Measurements from ENCODE around the gene ABCA9.
"Not testable (repeated sequence)": the region's sequence is repeated elsewhere in the genome, so short reads cannot be mapped to it uniquely, and the experiment has no call there.

The ABCA9 gene

GRCh38 chr17:69078864-69079263 is 18.1 kb upstream of the ABCA9 start:
- Mint-ChIP-seq H3K4me1 (ENCODE audit: low read depth in 2 of 2) (no peaks in the 10 kb centered on the region), H3K36me3 (ENCODE audit: insufficient read depth) (no peaks in the 10 kb centered on the region), H3K4me3 (no peak overlapping the region), H3K9me3 (no peaks in the 10 kb centered on the region), H3K27ac (no peak overlapping the region), H3K27me3 (peaks cover 5 to 14% of the 10 kb centered on the region in 2 donors)
- DNase-seq = no peak
- ATAC-seq (replicated peaks) = no peak

GRCh38 chr17:69075823-69076222 is 15.1 kb upstream of the ABCA9 start:
- Mint-ChIP-seq H3K27ac (no peak overlapping the region), H3K27me3 (peaks cover 5 to 14% of the 10 kb centered on the region in 2 donors), H3K36me3 (ENCODE audit: insufficient read depth) (no peaks in the 10 kb centered on the region), H3K9me3 (peaks cover 5 to 23% of the 10 kb centered on the region in 2 donors), H3K4me1 (ENCODE audit: low read depth in 2 of 2) (peaks cover under 1 to 8% of the 10 kb centered on the region in 2 donors), H3K4me3 (no peak overlapping the region)
- no peak for DNase-seq
- no peak for ATAC-seq (replicated peaks)

GRCh38 chr17:69073392-69073791 is 12.7 kb upstream of the ABCA9 start:
- not testable (repeated sequence) for H3K36me3 Mint-ChIP-seq (ENCODE audit: insufficient read depth); H3K27ac Mint-ChIP-seq; DNase-seq; H3K4me1 Mint-ChIP-seq (ENCODE audit: low read depth in 2 of 2); ATAC-seq (replicated peaks); H3K4me3 Mint-ChIP-seq; H3K27me3 Mint-ChIP-seq
- H3K9me3 Mint-ChIP-seq = peaks cover 5 to 23% of the 10 kb centered on the region in 2 donors

GRCh38 chr17:69072803-69073256 is 12.1 kb upstream of the ABCA9 start:
- not testable (repeated sequence) for H3K27ac Mint-ChIP-seq; H3K4me3 Mint-ChIP-seq; ATAC-seq (replicated peaks); H3K27me3 Mint-ChIP-seq; DNase-seq; H3K4me1 Mint-ChIP-seq (ENCODE audit: low read depth in 2 of 2); H3K36me3 Mint-ChIP-seq (ENCODE audit: insufficient read depth)
- H3K9me3 Mint-ChIP-seq = peaks cover 5 to 23% of the 10 kb centered on the region in 2 donors

- Mint-ChIP-seq H3K4me3 (peak overlapping the region in 1 of 2 donors; percentile 61), H3K9me3 (peaks cover 5 to 23% of the 10 kb centered on the region in 2 donors), H3K27ac (peak overlapping the region; percentile 78 to 85)
- H3K27me3 Mint-ChIP-seq; ATAC-seq (replicated peaks); H3K4me1 Mint-ChIP-seq (ENCODE audit: low read depth in 2 of 2); H3K36me3 Mint-ChIP-seq (ENCODE audit: insufficient read depth); DNase-seq: not testable (repeated sequence)
These were observed 10.5 kb upstream of the ABCA9 start for GRCh38 chr17:69071233-69071586.

GRCh38 chr17:69070378-69071232 is 9.9 kb upstream of the ABCA9 start:
- Mint-ChIP-seq H3K27me3 (peaks cover 10 to 11% of the 10 kb centered on the region in 2 donors), H3K27ac (peak overlapping the region; percentile 78 to 85), H3K4me3 (peak overlapping the region; percentile 51 to 61), H3K9me3 (peaks cover 5 to 23% of the 10 kb centered on the region in 2 donors)
- DNase-seq; H3K36me3 Mint-ChIP-seq (ENCODE audit: insufficient read depth); H3K4me1 Mint-ChIP-seq (ENCODE audit: low read depth in 2 of 2); ATAC-seq (replicated peaks): not testable (repeated sequence)

GRCh38 chr17:69069226-69069750 is 8.6 kb upstream of the ABCA9 start:
- ATAC-seq (replicated peaks) (no peak), DNase-seq (no peak)
- Mint-ChIP-seq H3K27ac (no peak overlapping the region), H3K9me3 (peaks cover 5 to 23% of the 10 kb centered on the region in 2 donors), H3K36me3 (ENCODE audit: insufficient read depth) (peaks cover 2% of the 10 kb centered on the region), H3K4me1 (ENCODE audit: low read depth in 2 of 2) (peaks cover 3 to 10% of the 10 kb centered on the region in 2 donors), H3K27me3 (peaks cover 14 to 20% of the 10 kb centered on the region in 2 donors), H3K4me3 (no peak overlapping the region)

GRCh38 chr17:69067274-69068047 is 6.7 kb upstream of the ABCA9 start:
- no peak overlapping the region for H3K27ac Mint-ChIP-seq
- peaks cover 0 to 10% of the 10 kb centered on the region in 2 donors for H3K9me3 Mint-ChIP-seq
- peaks cover 14 to 27% of the 10 kb centered on the region in 2 donors for H3K27me3 Mint-ChIP-seq
- H3K36me3 Mint-ChIP-seq (ENCODE audit: insufficient read depth) = peaks cover 2% of the 10 kb centered on the region
- no peak for ATAC-seq (replicated peaks)
- no peak overlapping the region for H3K4me3 Mint-ChIP-seq
- peaks cover 3 to 10% of the 10 kb centered on the region in 2 donors for H3K4me1 Mint-ChIP-seq (ENCODE audit: low read depth in 2 of 2)
- DNase-seq = no peak

- Mint-ChIP-seq H3K36me3 (ENCODE audit: insufficient read depth) (peaks cover 2% of the 10 kb centered on the region), H3K27ac (peak overlapping the region; percentile 9 to 38)
These were observed 5.8 kb upstream of the ABCA9 start for GRCh38 chr17:69066482-69066881.

GRCh38 chr17:69065113-69065512 is 4.4 kb upstream of the ABCA9 start:
- ATAC-seq (replicated peaks) (no peak), DNase-seq (no peak)
- no peak overlapping the region for H3K27ac Mint-ChIP-seq
- peaks cover 14 to 27% of the 10 kb centered on the region in 2 donors for H3K27me3 Mint-ChIP-seq
- no peaks in the 10 kb centered on the region for H3K9me3 Mint-ChIP-seq
- no peaks in the 10 kb centered on the region for H3K4me1 Mint-ChIP-seq (ENCODE audit: low read depth in 2 of 2)
- peaks cover 2% of the 10 kb centered on the region for H3K36me3 Mint-ChIP-seq (ENCODE audit: insufficient read depth)
- H3K4me3 Mint-ChIP-seq = no peak overlapping the region

More at GRCh38 chr17:69066482-69066881, 5.8 kb upstream of the ABCA9 start:
- no peak for DNase-seq
- peaks cover 3 to 7% of the 10 kb centered on the region in 2 donors for H3K4me1 Mint-ChIP-seq (ENCODE audit: low read depth in 2 of 2)
- peaks cover 0 to 2% of the 10 kb centered on the region in 2 donors for H3K9me3 Mint-ChIP-seq
- no peak for ATAC-seq (replicated peaks)
- H3K27me3 Mint-ChIP-seq = peaks cover 14 to 27% of the 10 kb centered on the region in 2 donors
- H3K4me3 Mint-ChIP-seq = no peak overlapping the region

- ATAC-seq (replicated peaks) = no peak
- no peaks in the 10 kb centered on the region for H3K9me3 Mint-ChIP-seq
- H3K27ac Mint-ChIP-seq = no peak overlapping the region
- peaks cover 2% of the 10 kb centered on the region for H3K36me3 Mint-ChIP-seq (ENCODE audit: insufficient read depth)
- H3K4me1 Mint-ChIP-seq (ENCODE audit: low read depth in 2 of 2) = no peaks in the 10 kb centered on the region
- no peak for DNase-seq
- H3K4me3 Mint-ChIP-seq = no peak overlapping the region
- peaks cover 15 to 28% of the 10 kb centered on the region in 2 donors for H3K27me3 Mint-ChIP-seq
These were observed 3.7 kb upstream of the ABCA9 start for GRCh38 chr17:69064476-69064875.

GRCh38 chr17:69064001-69064400 is 3.3 kb upstream of the ABCA9 start:
- no peak overlapping the region for H3K4me3 Mint-ChIP-seq
- no peaks in the 10 kb centered on the region for H3K9me3 Mint-ChIP-seq
- no peak for ATAC-seq (replicated peaks)
- peaks cover 2% of the 10 kb centered on the region for H3K36me3 Mint-ChIP-seq (ENCODE audit: insufficient read depth)
- no peaks in the 10 kb centered on the region for H3K4me1 Mint-ChIP-seq (ENCODE audit: low read depth in 2 of 2)
- no peak for DNase-seq
- peaks cover 20 to 33% of the 10 kb centered on the region in 2 donors for H3K27me3 Mint-ChIP-seq
- no peak overlapping the region for H3K27ac Mint-ChIP-seq

- DNase-seq (no peak), ATAC-seq (replicated peaks) (no peak)
- Mint-ChIP-seq H3K36me3 (ENCODE audit: insufficient read depth) (peaks cover 2% of the 10 kb centered on the region), H3K4me1 (ENCODE audit: low read depth in 2 of 2) (no peaks in the 10 kb centered on the region), H3K27me3 (peaks cover 25 to 35% of the 10 kb centered on the region in 2 donors), H3K9me3 (no peaks in the 10 kb centered on the region), H3K4me3 (no peak overlapping the region), H3K27ac (no peak overlapping the region)
These were observed 2.3 kb upstream of the ABCA9 start for GRCh38 chr17:69062860-69063581.

Measured in effector memory CD8-positive, alpha-beta T cell (primary cell).